Cardiac fibroblast (primary cell): ENCODE data around the gene FGFR4.

ENCODE experiments used
- DNase-seq, 2 donors: peaks; one replicate each; pipeline versions ENCODE4 v3.0.0 to v3.0.0-alpha.2; 2010; ENCODE audit warnings: low read depth in 2 of 2
- H3K4me3 ChIP-seq, 2 donors: replicated peaks in 1 of 2; 1 replicate in 1 of 2; 2 replicates in 1 of 2; pipeline ENCODE4 v1.5.1; 2011; ENCODE audit warnings: low read depth in 2 of 2, low read length in 2 of 2, mild to moderate bottlenecking in 2 of 2, moderate library complexity in 1 of 2
- CTCF ChIP-seq: IDR thresholded peaks from one replicate; pipeline ENCODE4 v1.5.1; 2011; ENCODE audit warnings: low read depth, mild to moderate bottlenecking, low read length, inconsistent platforms

FGFR4 gene

GRCh38 chr5:177133853-177134696, 47.4 kb downstream of the FGFR4 start:
- no peak for TF ChIP-seq CTCF

GRCh38 chr5:177134697-177135225, 48.0 kb downstream of the FGFR4 start:
- peak in 1 of 2 donors; percentile 27 for DNase-seq
- peak overlapping the region; percentile 34 to 63 for H3K4me3 ChIP-seq
- TF ChIP-seq CTCF: no peak

More at GRCh38 chr5:177133853-177134696, 47.4 kb downstream of the FGFR4 start:
- peak; percentile 48 for DNase-seq
- H3K4me3 ChIP-seq: peak overlapping the region; percentile 51 to 63

GRCh38 chr5:177140312-177140711, 53.6 kb downstream of the FGFR4 start:
- H3K4me3 ChIP-seq: no peak overlapping the region
- no peak for TF ChIP-seq CTCF
- no peak for DNase-seq

- TF ChIP-seq CTCF: no peak
- H3K4me3 ChIP-seq: no peak overlapping the region
- DNase-seq: no peak
Measured at GRCh38 chr5:177141496-177141895, 54.8 kb downstream of the FGFR4 start.

- no peak for TF ChIP-seq CTCF
- no peak overlapping the region for H3K4me3 ChIP-seq
- DNase-seq: no peak
Measured at GRCh38 chr5:177142098-177142611, 55.4 kb downstream of the FGFR4 start.

GRCh38 chr5:177142778-177143177, 56.1 kb downstream of the FGFR4 start:
- no peak for TF ChIP-seq CTCF
- DNase-seq: no peak
- H3K4me3 ChIP-seq: no peak overlapping the region
